ENCODE results near the gene RAD9A. TPM values are rescaled to one million over a fixed set of nuclear protein-coding genes. Genes with fewer than 3 reads are reported as not detected.

RAD9A gene
- total and polyA plus RNA-seq, 9 of the 15 experiments (the other 6 are each of a cell fraction or from before 2014, with no cell fraction given): 1.4 to 41.2 (median 16.1) TPM

DNA sequence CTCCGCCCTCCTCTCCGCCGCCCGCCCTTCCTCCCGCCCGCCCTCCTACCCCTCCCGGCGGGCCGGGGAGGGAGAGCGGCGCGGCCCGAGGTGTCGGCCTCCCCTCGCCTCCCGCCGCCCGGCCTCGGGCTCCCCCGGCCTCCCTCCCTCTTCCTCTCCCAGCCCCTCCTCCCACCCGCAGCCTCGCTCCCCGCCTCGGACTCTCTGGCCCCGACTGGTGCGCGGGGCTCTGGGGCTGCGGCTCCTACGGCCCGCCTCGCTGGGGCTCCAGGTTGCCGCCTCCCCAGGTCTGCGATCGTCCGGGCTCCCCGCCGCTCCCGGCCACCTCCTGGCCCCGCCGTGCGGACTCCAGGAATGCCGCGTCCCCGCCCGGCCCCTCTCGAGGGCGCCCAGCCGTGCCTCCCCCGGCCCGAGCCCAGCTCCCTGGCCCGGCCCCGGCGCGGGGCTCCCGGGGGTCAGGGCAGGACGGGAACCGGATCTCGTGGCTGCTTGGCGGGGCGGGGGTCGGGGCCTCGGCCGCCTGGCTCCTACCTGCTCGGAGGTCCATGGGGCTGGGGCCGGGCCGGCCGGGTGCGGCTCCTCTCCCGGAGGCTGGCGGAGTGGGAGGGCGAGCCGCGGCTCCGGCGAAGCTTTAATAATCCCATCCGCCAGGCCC is 18.7 kb upstream of the RAD9A start, which contains the start of gene CLCF1 (continued):
- TF ChIP-seq, protein P1, sequence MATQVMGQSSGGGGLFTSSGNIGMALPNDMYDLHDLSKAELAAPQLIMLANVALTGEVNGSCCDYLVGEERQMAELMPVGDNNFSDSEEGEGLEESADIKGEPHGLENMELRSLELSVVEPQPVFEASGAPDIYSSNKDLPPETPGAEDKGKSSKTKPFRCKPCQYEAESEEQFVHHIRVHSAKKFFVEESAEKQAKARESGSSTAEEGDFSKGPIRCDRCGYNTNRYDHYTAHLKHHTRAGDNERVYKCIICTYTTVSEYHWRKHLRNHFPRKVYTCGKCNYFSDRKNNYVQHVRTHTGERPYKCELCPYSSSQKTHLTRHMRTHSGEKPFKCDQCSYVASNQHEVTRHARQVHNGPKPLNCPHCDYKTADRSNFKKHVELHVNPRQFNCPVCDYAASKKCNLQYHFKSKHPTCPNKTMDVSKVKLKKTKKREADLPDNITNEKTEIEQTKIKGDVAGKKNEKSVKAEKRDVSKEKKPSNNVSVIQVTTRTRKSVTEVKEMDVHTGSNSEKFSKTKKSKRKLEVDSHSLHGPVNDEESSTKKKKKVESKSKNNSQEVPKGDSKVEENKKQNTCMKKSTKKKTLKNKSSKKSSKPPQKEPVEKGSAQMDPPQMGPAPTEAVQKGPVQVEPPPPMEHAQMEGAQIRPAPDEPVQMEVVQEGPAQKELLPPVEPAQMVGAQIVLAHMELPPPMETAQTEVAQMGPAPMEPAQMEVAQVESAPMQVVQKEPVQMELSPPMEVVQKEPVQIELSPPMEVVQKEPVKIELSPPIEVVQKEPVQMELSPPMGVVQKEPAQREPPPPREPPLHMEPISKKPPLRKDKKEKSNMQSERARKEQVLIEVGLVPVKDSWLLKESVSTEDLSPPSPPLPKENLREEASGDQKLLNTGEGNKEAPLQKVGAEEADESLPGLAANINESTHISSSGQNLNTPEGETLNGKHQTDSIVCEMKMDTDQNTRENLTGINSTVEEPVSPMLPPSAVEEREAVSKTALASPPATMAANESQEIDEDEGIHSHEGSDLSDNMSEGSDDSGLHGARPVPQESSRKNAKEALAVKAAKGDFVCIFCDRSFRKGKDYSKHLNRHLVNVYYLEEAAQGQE (IDR thresholded peaks at IDR 0.05; ENCODE audit: borderline replicate concordance): no peak
- TF ChIP-seq, protein P1 (CRISPR knock-in tag; IDR thresholded peaks at IDR 0.05; ENCODE audit: low read depth): peak; percentile 23; the same call in 1 of the 2 replicates
- TF ChIP-seq MAFG (tag; conservative IDR thresholded peaks at IDR 0.05) (no peak), RB1 (IDR thresholded peaks at IDR 0.05; ENCODE audit: low read depth) (0 out of 2 replicates have a peak, but pooled peaks have one; percentile 25), ZNF124 (CRISPR knock-in tag; IDR thresholded peaks at IDR 0.05) (no peak), POLR2G (IDR thresholded peaks at IDR 0.05; ENCODE audit: low read depth, low read length) (peak; percentile 86), FOXJ3 (CRISPR knock-in tag; IDR thresholded peaks at IDR 0.05) (no peak), MTA1 (IDR thresholded peaks at IDR 0.05; ENCODE audit: borderline replicate concordance) (no peak), HNRNPL (IDR thresholded peaks at IDR 0.05; ENCODE audit: low read depth, low read length) (no peak), RBM25 (IDR thresholded peaks at IDR 0.05; ENCODE audit: low read depth, low read length, severe bottlenecking) (no peak)
- TF ChIP-seq, protein P2, sequence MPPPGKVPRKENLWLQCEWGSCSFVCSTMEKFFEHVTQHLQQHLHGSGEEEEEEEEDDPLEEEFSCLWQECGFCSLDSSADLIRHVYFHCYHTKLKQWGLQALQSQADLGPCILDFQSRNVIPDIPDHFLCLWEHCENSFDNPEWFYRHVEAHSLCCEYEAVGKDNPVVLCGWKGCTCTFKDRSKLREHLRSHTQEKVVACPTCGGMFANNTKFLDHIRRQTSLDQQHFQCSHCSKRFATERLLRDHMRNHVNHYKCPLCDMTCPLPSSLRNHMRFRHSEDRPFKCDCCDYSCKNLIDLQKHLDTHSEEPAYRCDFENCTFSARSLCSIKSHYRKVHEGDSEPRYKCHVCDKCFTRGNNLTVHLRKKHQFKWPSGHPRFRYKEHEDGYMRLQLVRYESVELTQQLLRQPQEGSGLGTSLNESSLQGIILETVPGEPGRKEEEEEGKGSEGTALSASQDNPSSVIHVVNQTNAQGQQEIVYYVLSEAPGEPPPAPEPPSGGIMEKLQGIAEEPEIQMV (tag; conservative IDR thresholded peaks at IDR 0.05; ENCODE audit: low read depth): no peak
- TF ChIP-seq, protein P3, sequence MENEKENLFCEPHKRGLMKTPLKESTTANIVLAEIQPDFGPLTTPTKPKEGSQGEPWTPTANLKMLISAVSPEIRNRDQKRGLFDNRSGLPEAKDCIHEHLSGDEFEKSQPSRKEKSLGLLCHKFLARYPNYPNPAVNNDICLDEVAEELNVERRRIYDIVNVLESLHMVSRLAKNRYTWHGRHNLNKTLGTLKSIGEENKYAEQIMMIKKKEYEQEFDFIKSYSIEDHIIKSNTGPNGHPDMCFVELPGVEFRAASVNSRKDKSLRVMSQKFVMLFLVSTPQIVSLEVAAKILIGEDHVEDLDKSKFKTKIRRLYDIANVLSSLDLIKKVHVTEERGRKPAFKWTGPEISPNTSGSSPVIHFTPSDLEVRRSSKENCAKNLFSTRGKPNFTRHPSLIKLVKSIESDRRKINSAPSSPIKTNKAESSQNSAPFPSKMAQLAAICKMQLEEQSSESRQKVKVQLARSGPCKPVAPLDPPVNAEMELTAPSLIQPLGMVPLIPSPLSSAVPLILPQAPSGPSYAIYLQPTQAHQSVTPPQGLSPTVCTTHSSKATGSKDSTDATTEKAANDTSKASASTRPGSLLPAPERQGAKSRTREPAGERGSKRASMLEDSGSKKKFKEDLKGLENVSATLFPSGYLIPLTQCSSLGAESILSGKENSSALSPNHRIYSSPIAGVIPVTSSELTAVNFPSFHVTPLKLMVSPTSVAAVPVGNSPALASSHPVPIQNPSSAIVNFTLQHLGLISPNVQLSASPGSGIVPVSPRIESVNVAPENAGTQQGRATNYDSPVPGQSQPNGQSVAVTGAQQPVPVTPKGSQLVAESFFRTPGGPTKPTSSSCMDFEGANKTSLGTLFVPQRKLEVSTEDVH (IDR thresholded peaks at IDR 0.05; ENCODE audit: low read depth, partially characterized antibody): no peak
